Small intestine (tissue), 7 donors: ENCODE data around the gene FALEC. TPM values are rescaled to one million over a fixed set of nuclear protein-coding genes. Genes with fewer than 3 reads are reported as not detected.

Source experiments
- DNase-seq, 2 donors: peaks; one replicate each; pipeline versions ENCODE4 v3.0.0 to v3.0.0-alpha.2; 2013
- FAIRE-seq: peaks from 2 replicates; lab custom pipeline; 2012; peaks lifted over from hg19 to GRCh38; lab: Jason Lieb, UNC
- H3K27ac ChIP-seq, 3 donors: one replicate each; pipeline ENCODE4 v1.5.1; 2013; ENCODE audit warnings: low read length in 2 of 3, mild to moderate bottlenecking in 2 of 3, control low read depth in 1 of 3, inconsistent platforms in 1 of 3, low read depth in 1 of 3, moderate library complexity in 1 of 3
- H3K27me3 ChIP-seq, 3 donors: one replicate each; pipeline ENCODE4 v1.6.1; 2013; ENCODE audit warnings: low read length in 3 of 3, inconsistent platforms in 1 of 3; ENCODE audit not compliant: control insufficient read depth in 3 of 3, insufficient read depth in 3 of 3
- H3K36me3 ChIP-seq, 3 donors: one replicate each; pipeline ENCODE4 v1.6.1; 2013; ENCODE audit warnings: low read length in 3 of 3, inconsistent platforms in 1 of 3, low read depth in 1 of 3, mild to moderate bottlenecking in 1 of 3, moderate library complexity in 1 of 3; ENCODE audit not compliant: control insufficient read depth in 3 of 3, insufficient read depth in 2 of 3
- H3K4me1 ChIP-seq, 3 donors: one replicate each; pipeline ENCODE4 v1.6.1; 2013; ENCODE audit warnings: low read length in 2 of 3, inconsistent platforms in 1 of 3, low read depth in 1 of 3, mild to moderate bottlenecking in 1 of 3, moderate library complexity in 1 of 3; ENCODE audit not compliant: control insufficient read depth in 3 of 3, insufficient read depth in 2 of 3
- H3K4me3 ChIP-seq, 3 donors: one replicate each; pipeline ENCODE4 v1.5.1; 2013; ENCODE audit warnings: low read length in 3 of 3, control low read depth in 1 of 3, inconsistent platforms in 1 of 3, low read depth in 1 of 3, mild to moderate bottlenecking in 1 of 3, moderate library complexity in 1 of 3
- H3K9me3 ChIP-seq, 2 donors: one replicate each; pipeline ENCODE4 v1.6.1; 2013; ENCODE audit warnings: low read depth in 1 of 2, low read length in 1 of 2; ENCODE audit not compliant: control insufficient read depth in 2 of 2, insufficient read depth in 1 of 2
- WGBS, 3 donors: extraction: QIAGEN DNeasy Blood & Tissue Kit; methylation state at CpG; one replicate each; pipeline ENCODE4 v1.1.7; 2013; 5-methylcytosine and 5-hydroxymethylcytosine counted together
- polyA plus RNA-seq, 4 donors: library from polyadenylated mRNA; stranded (reverse) in 3 of 4; unstranded in 1 of 4; fragments of 200-250 nt in 3 of 4; fragments of 120-200 nt in 1 of 4; gene quantifications; one replicate each; pipeline versions ENCODE4 v1.2.1 to v1.2.3, GENCODE V29; 2013
- donor health status: healthy with polysubstance abuse.
- donor health status: control.
- donor health status: control.
- donor health status: Bipolar disorder and iron deficiency.
- donor health status: healthy.

The FALEC gene
- polyA plus RNA-seq, 4 donors = 0.24 TPM; not detected in 3

DNA sequence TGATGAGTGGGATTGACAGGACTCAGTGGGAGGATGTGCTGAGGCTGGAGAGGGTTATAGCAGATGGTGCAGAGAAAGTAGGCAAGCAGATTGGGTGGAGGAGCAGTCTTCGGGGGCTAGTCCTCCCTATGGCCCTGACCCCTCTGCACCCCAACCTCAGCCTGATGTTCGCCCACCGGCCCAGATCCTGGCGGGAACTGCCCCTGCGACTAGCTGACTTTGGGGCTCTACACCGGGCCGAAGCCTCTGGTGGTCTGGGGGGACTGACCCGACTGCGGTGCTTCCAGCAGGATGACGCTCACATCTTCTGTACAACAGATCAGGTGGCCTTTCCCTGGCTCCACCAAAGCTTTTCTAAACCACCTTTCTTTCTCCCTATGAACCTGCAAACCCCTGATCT is 17.2 kb upstream of the FALEC start:
- FAIRE-seq (no peak), DNase-seq (no peak)
- WGBS, 3 donors = 96 to 98% (median 97%) methylated on average over 7 to 10 of the region's 10 CpGs
- Histone ChIP-seq H3K27ac (no peak overlapping the region), H3K4me3 (no peak overlapping the region), H3K4me1 (no peaks in the 10 kb centered on the region), H3K9me3 (no peaks in the 10 kb centered on the region), H3K36me3 (peaks cover 2 to 57% (median 15%) of the 10 kb centered on the region in 3 donors), H3K27me3 (no peaks in the 10 kb centered on the region)

DNA sequence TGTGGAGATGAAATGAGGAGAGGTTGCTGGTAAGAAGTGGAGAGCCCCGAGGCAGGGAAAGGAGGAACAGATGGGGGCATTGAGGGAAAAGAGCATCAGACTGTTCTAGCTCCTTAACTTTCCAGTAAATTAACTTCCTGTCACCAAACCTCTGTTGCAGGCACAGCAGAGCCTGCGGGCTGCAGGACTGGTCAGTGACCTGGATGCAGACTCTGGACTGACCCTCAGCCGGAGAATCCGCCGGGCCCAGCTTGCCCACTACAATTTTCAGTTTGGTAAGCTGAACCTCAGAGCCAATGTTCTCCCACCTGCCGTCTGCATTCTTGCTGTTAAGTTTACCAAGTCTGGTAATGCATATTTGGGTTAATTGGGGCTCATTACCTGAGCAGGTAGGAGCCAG is 10.1 kb upstream of the FALEC start:
- peaks cover 5 to 62% (median 17%) of the 10 kb centered on the region in 3 donors for H3K36me3 ChIP-seq
- H3K9me3 ChIP-seq = no peaks in the 10 kb centered on the region
- no peak for FAIRE-seq
- no peaks in the 10 kb centered on the region for H3K27me3 ChIP-seq
- H3K4me1 ChIP-seq = no peaks in the 10 kb centered on the region
- no peak overlapping the region for H3K27ac ChIP-seq
- 80 to 90% (median 89%) methylated on average over 6 of the region's 6 CpGs for WGBS, 3 donors
- H3K4me3 ChIP-seq = no peak overlapping the region
- no peak for DNase-seq

DNA sequence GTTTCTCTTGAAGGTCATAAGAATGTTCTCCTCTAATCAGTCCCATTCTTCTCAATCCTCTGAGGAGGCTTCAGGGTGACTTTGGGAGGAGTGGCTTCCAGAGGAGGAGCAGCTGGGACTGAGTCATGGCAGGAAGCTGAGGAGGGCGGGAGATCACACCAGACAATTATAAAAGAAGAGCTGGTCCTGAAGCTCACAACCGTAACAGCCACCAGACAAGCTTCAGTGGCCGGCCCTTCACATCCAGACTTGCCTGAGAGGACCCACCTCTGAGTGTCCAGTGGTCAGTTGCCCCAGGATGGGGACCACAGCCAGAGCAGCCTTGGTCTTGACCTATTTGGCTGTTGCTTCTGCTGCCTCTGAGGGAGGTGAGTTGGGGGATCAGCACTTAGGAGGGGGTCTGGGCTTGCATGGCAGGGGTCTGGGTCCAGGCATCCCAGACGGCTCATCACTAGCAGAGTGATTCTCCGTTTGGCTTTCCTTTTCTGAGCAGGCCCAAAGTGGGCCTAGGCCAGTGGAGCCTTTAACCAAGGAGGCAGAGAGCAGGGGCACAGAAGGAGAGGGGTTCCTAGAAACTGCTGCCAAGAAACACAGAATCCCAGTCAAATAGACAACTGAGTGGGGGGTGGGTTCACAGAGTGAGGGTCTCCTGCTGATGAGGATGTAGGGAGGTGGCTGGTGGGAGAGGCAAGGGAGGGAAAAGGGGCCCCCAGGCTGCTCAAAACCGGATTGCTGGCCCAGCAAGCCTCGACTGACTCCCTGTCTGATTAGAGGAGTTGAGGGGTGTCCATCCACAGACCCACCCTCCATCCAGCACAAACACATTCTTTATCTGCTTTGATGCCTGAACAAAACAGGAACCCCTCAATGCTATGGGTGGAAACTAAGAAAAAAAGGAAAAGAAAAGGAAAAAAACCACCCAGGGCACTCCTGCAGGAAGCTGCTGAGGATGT is 7.4 kb upstream of the FALEC start, which contains the start of gene ECM1:
TSS of gene ECM1 (plus strand) at position 198 of the 953 bp plus-strand sequence. CDS start at position 299, 101 bp downstream.
- 48 to 70% (median 49%) methylated on average over 7 of the region's 7 CpGs for WGBS, 3 donors
- no peaks in the 10 kb centered on the region for H3K4me1 ChIP-seq
- H3K27ac ChIP-seq = peak within 1 kb of the TSS in 1 of 3 donors; percentile 88
- no peaks in the 10 kb centered on the region for H3K9me3 ChIP-seq
- peak; percentile 32 to 56 for DNase-seq
- H3K27me3 ChIP-seq = no peaks in the 10 kb centered on the region
- no peak within 1 kb of the TSS for H3K4me3 ChIP-seq
- H3K36me3 ChIP-seq = peaks cover 5 to 63% (median 17%) of the 10 kb centered on the region in 3 donors
- FAIRE-seq = no peak

DNA sequence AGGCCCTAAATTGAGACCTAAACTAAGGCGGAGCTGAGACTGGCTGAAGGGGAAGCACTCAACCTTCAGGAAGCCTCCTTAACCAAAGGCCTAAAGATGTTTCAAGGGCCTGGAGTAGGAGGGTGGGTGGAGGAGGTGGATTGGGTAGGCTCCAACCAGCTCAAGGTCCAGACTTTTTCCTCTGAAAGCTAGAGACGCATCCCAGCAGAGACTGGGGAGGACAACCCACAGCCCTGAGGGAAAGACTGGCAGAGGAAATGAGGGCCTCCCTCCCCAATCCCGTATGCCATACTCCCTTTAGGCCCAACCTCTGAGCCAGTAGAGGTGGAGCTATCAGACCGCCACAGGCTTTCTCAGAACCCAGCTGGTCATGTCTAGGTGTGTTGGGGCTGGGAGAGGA is 6.6 kb upstream of the FALEC start:
- FAIRE-seq (no peak), DNase-seq (no peak)
- Histone ChIP-seq H3K4me3 (no peak overlapping the region), H3K36me3 (peaks cover 5 to 63% (median 17%) of the 10 kb centered on the region in 3 donors), H3K27me3 (no peaks in the 10 kb centered on the region), H3K4me1 (no peaks in the 10 kb centered on the region), H3K27ac (peak overlapping the region in 1 of 3 donors; percentile 13), H3K9me3 (no peaks in the 10 kb centered on the region)
- WGBS, 3 donors = 66 to 76% (median 74%) methylated on average over 4 of the region's 4 CpGs

DNA sequence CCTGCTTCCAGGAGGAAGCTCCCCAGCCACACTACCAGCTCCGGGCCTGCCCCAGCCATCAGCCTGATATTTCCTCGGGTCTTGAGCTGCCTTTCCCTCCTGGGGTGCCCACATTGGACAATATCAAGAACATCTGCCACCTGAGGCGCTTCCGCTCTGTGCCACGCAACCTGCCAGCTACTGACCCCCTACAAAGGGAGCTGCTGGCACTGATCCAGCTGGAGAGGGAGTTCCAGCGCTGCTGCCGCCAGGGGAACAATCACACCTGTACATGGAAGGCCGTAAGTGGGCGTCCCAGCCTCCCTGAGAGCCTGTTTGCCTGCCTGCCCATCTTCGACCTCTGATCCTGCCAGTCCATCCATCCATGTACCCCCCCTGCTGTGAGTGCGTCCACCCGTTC is 4.0 kb upstream of the FALEC start:
- no peak for FAIRE-seq
- peaks cover 2 to 11% (median 4%) of the 10 kb centered on the region in 3 donors for H3K4me1 ChIP-seq

DNA sequence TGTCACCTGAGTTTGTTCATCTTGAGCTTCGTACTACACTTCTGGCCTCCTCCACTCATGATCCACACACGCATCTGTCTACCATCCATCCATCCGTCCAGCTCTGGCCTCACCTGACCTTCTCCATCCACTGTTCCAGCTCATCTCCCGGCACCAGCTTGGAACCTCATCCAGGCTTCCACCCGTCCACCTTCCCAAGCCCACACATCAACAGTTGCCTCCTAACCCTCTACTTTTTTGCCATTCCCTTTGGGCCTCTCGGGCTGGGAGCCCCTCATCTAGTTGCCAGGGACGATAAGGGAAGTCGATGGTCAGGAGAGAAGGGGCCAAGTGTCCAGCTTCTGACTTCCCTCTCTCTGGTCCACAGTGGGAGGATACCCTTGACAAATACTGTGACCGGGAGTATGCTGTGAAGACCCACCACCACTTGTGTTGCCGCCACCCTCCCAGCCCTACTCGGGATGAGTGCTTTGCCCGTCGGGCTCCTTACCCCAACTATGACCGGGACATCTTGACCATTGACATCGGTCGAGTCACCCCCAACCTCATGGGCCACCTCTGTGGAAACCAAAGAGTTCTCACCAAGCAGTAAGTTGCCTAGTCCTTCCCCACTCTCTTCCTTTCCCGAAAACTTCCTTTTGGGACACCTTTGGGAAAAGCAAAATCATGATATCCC is 3.4 kb upstream of the FALEC start:
- H3K27ac ChIP-seq = no peak overlapping the region
- no peaks in the 10 kb centered on the region for H3K9me3 ChIP-seq
- WGBS, 3 donors = 86 to 95% (median 89%) methylated on average over 17 of the region's 17 CpGs
- FAIRE-seq (no peak), DNase-seq (no peak)
- no peak overlapping the region for H3K4me3 ChIP-seq
- no peaks in the 10 kb centered on the region for H3K27me3 ChIP-seq
- peaks cover 2 to 12% (median 4%) of the 10 kb centered on the region in 3 donors for H3K4me1 ChIP-seq
- H3K36me3 ChIP-seq = peaks cover 0 to 39% (median 0%) of the 10 kb centered on the region in 3 donors

More for the DNA sequence above, 4.0 kb upstream of the FALEC start:
- H3K4me3 ChIP-seq = no peak overlapping the region
- no peak overlapping the region for H3K27ac ChIP-seq
- no peaks in the 10 kb centered on the region for H3K27me3 ChIP-seq
- H3K36me3 ChIP-seq = peaks cover 0 to 44% (median 4%) of the 10 kb centered on the region in 3 donors
- H3K9me3 ChIP-seq = no peaks in the 10 kb centered on the region
- DNase-seq = no peak
- WGBS, 3 donors = 80 to 91% (median 87%) methylated on average over 12 of the region's 12 CpGs

DNA sequence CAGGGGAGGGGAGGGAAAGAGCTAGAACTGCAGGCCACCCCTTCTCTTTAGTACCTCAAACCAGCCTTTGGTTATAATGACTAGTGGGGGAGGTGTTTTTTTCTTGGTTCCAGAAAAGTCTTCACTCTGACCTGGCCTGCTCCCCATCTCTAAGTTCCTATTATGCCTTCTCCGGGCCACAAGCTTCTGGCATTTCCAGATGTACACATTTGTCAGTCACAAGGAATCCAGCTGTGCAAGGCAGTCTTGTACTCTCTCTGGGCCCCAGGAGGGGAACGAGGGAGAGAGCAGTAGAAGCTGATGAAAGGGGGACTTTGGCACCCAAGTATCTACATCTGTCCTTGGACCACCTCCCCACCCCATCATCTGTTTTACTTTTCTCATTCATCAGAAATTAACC is 2.7 kb upstream of the FALEC start:
- peaks cover 2 to 12% (median 4%) of the 10 kb centered on the region in 3 donors for H3K4me1 ChIP-seq
- 60 to 75% (median 72%) methylated on average over 2 of the region's 2 CpGs for WGBS, 3 donors
- FAIRE-seq (no peak), DNase-seq (no peak)
- peaks cover 0 to 35% (median 0%) of the 10 kb centered on the region in 3 donors for H3K36me3 ChIP-seq
- no peaks in the 10 kb centered on the region for H3K9me3 ChIP-seq
- no peak overlapping the region for H3K4me3 ChIP-seq
- H3K27ac ChIP-seq = no peak overlapping the region
- no peaks in the 10 kb centered on the region for H3K27me3 ChIP-seq

DNA sequence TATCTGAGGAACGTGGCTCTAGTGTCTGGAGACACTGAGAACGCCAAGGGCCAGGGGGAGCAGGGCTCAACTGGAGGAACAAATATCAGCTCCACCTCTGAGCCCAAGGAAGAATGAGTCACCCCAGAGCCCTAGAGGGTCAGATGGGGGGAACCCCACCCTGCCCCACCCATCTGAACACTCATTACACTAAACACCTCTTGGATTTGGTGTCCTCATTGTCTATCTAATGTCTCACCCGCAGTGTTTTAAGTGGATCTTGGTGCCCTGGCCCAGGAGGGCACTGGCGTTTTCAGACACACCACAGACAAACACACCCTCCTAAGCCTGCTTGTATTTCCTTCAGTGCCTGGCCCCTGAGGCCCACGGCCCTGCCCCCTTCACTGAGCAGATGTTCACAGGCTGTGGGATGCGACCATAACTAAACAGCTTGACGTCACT is 2.2 kb upstream of the FALEC start:
- DNase-seq = peak in 1 of 2 donors; percentile 19
- WGBS, 3 donors = 51 to 73% (median 69%) methylated on average over 7 of the region's 7 CpGs

More for the DNA sequence above, 2.2 kb upstream of the FALEC start:
- Histone ChIP-seq H3K27ac (no peak overlapping the region), H3K9me3 (no peaks in the 10 kb centered on the region), H3K36me3 (peaks cover 0 to 30% (median 0%) of the 10 kb centered on the region in 3 donors), H3K4me3 (no peak overlapping the region), H3K4me1 (peaks cover 2 to 12% (median 4%) of the 10 kb centered on the region in 3 donors), H3K27me3 (no peaks in the 10 kb centered on the region)
- no peak for FAIRE-seq
